Measurements from ENCODE around the gene EVX2. TPM values are rescaled to one million over a fixed set of nuclear protein-coding genes. Genes with fewer than 3 reads are reported as not detected.

Gene EVX2
- total RNA-seq, 1 donor from 2014 or later: not detected

DNA sequence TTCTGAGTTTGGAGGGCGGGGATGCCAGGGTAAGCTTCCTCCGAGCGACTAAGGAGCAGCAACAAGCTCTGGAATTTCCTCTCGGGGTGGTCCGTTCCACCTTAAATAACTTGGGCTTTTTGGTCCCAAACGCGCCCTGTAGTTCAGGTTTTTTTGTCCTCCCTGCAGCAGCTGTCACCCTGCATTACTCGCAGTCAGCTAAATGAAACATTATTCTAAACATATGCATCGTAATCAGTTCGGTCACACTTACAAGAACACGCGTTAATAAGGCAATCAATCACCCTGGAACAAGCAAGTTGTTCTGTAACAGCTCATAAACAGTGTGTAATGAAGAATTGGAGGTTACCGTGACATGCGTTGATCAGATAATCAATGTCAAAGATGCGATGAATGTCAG, 8.3 kb downstream of the EVX2 start:
- no peak overlapping the region for H3K4me3 Mint-ChIP-seq
- H3K27ac Mint-ChIP-seq: no peak overlapping the region
- TF ChIP-seq, protein P1, sequence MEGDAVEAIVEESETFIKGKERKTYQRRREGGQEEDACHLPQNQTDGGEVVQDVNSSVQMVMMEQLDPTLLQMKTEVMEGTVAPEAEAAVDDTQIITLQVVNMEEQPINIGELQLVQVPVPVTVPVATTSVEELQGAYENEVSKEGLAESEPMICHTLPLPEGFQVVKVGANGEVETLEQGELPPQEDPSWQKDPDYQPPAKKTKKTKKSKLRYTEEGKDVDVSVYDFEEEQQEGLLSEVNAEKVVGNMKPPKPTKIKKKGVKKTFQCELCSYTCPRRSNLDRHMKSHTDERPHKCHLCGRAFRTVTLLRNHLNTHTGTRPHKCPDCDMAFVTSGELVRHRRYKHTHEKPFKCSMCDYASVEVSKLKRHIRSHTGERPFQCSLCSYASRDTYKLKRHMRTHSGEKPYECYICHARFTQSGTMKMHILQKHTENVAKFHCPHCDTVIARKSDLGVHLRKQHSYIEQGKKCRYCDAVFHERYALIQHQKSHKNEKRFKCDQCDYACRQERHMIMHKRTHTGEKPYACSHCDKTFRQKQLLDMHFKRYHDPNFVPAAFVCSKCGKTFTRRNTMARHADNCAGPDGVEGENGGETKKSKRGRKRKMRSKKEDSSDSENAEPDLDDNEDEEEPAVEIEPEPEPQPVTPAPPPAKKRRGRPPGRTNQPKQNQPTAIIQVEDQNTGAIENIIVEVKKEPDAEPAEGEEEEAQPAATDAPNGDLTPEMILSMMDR (IDR thresholded peaks at IDR 0.05; ENCODE audit: unreplicated experiment): no peak
- DNase-seq (ENCODE audit: low spot score in 2 of 2, unreplicated experiment in 2 of 2): no peak
- peaks cover 96% of the 10 kb centered on the region for H3K27me3 Mint-ChIP-seq (ENCODE audit: low read depth)
- H3K9me3 Mint-ChIP-seq: no peaks in the 10 kb centered on the region
- H3K36me3 Mint-ChIP-seq: no peaks in the 10 kb centered on the region
- peaks cover 8% of the 10 kb centered on the region for H3K4me1 Mint-ChIP-seq

DNA sequence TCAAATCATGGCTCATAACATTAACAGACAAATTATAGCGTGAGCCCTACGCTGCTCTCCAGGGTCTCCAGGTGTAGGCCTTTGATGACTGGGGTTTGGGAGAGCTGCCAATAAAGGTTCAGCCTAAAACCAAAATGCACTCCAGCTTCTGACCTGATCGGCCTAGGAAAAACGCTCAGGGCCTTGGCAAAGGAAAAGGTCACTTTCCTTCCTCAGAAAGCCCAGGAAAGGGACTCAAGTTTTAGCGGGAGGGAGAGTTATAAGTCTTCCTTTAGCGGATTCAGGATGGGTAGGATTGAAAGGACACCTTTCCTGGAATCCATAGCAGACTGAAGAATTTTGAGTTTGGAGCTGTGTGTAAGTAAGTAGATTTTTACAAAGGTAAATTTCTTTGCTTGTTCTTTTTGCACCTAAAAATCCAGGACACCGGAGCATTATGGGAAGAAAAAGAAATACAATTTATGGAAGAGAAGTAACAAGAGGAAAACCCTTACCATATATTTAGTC, 8.8 kb downstream of the EVX2 start:
- Mint-ChIP-seq H3K36me3 (no peaks in the 10 kb centered on the region), H3K4me1 (peaks cover 8% of the 10 kb centered on the region), H3K27me3 (ENCODE audit: low read depth) (peaks cover 99% of the 10 kb centered on the region), H3K4me3 (no peak overlapping the region), H3K27ac (no peak overlapping the region), H3K9me3 (no peaks in the 10 kb centered on the region)
- DNase-seq (ENCODE audit: low spot score in 2 of 2, unreplicated experiment in 2 of 2): no peak
- TF ChIP-seq, protein P1 (IDR thresholded peaks at IDR 0.05; ENCODE audit: unreplicated experiment): no peak

GRCh38 chr2:176072951-176073904, 10.5 kb downstream of the EVX2 start:
- no peak for DNase-seq (ENCODE audit: low spot score in 2 of 2, unreplicated experiment in 2 of 2)
- TF ChIP-seq, protein P1 (IDR thresholded peaks at IDR 0.05; ENCODE audit: unreplicated experiment): no peak
- peaks cover 5% of the 10 kb centered on the region for H3K4me1 Mint-ChIP-seq
- no peak overlapping the region for H3K27ac Mint-ChIP-seq
- no peaks in the 10 kb centered on the region for H3K36me3 Mint-ChIP-seq
- H3K4me3 Mint-ChIP-seq: no peak overlapping the region
- H3K27me3 Mint-ChIP-seq (ENCODE audit: low read depth): peaks cover 99% of the 10 kb centered on the region
- H3K9me3 Mint-ChIP-seq: no peaks in the 10 kb centered on the region

DNA sequence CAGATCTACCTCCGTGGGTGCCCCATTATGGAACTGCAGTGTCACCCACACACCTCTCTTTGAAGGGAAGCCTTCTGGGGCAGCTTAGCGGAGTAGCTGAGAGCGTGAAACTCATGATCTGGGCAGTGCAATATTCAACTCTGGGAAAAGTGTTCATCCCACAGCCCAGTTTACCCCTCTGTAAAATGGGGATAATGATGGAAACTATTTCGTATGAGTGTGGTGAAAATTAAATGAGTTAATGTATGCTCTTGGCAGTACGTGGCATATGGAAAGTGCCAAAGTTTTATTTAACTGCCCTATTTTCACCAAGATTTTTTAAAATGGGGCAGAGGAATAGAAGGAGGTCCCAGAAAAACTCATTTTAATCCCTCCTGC, 11.5 kb downstream of the EVX2 start:
- TF ChIP-seq, protein P1 (IDR thresholded peaks at IDR 0.05; ENCODE audit: unreplicated experiment): no peak
- H3K4me1 Mint-ChIP-seq: peaks cover 10% of the 10 kb centered on the region
- no peak for DNase-seq (ENCODE audit: low spot score in 2 of 2, unreplicated experiment in 2 of 2)
- H3K27ac Mint-ChIP-seq: no peak overlapping the region
- H3K9me3 Mint-ChIP-seq: no peaks in the 10 kb centered on the region
- no peaks in the 10 kb centered on the region for H3K36me3 Mint-ChIP-seq
- peaks cover 100% of the 10 kb centered on the region for H3K27me3 Mint-ChIP-seq (ENCODE audit: low read depth)
- no peak overlapping the region for H3K4me3 Mint-ChIP-seq

DNA sequence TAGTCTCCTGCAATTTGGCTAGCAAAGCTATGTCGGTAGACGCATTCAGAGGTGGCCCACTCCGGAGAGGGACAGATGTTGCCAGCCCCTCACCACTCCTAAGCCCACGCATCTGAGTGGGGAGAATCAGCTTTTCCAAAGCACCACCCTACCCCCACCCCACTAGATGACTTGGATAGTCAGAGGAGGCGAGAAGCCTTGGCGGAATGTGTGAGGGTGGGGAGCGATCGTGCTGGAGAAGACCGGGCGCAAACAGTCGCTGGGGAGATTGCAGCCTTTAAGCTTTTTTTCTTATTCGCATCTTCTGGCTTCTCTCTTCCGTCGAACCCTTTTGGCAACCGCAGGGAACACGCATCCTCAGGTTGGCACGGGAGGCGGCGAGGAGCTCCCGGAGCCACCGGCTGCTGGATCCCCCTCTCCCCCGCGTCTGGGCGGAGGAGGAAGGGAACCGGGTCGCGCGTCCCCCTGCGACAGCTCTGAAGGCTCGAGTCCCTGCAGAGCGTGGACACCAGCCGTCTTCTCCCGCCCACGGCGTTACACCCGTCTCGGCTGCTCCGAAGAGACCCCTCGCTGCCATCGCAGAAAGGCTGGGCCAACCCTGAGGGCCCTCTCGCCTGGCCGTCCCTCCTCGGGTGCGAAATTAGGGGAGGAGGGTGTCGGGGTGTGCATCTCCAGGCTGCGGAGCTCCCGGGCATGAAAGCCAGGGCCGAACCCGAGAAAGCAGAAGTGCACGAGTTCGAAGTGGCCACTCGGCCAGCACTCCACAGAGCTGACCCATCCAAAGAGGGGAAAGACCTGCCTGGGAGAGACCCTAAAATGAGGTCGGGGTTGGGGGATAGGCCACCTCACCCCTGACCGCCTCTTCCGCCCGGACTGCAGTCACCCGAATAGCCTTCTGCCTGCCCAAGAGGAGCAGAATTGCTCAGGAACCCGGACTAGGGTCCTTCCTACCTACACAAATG, 12.2 kb downstream of the EVX2 start:
- H3K27me3 Mint-ChIP-seq (ENCODE audit: low read depth): peaks cover 100% of the 10 kb centered on the region
- DNase-seq (ENCODE audit: low spot score in 2 of 2, unreplicated experiment in 2 of 2): no peak

More for the DNA sequence above, 12.2 kb downstream of the EVX2 start:
- no peak overlapping the region for H3K27ac Mint-ChIP-seq
- peaks cover 10% of the 10 kb centered on the region for H3K4me1 Mint-ChIP-seq
- no peaks in the 10 kb centered on the region for H3K36me3 Mint-ChIP-seq
- TF ChIP-seq, protein P1 (IDR thresholded peaks at IDR 0.05; ENCODE audit: unreplicated experiment): no peak
- H3K4me3 Mint-ChIP-seq: no peak overlapping the region
- H3K9me3 Mint-ChIP-seq: no peaks in the 10 kb centered on the region

Data from mesothelial cell of epicardium (in vitro differentiated cells).